GM18517 (cell line): ENCODE measurements around the gene ABI3BP.

Experiments used
- ATAC-seq: cut with Tn5 transposase; IDR thresholded peaks from one replicate; pipeline ENCODE4 v1.9.1; 2021; ENCODE audit warnings: mild to moderate bottlenecking, moderate library complexity; ENCODE audit not compliant: unreplicated experiment

Gene ABI3BP

GRCh38 chr3:100780071-100780622, 213.1 kb downstream of the ABI3BP start:
- ATAC-seq = no peak

GRCh38 chr3:100779480-100779879, 213.7 kb downstream of the ABI3BP start:
- ATAC-seq = no peak

GRCh38 chr3:100777271-100777670, 215.9 kb downstream of the ABI3BP start:
- no peak for ATAC-seq

GRCh38 chr3:100776746-100777145, 216.5 kb downstream of the ABI3BP start:
- no peak for ATAC-seq

- ATAC-seq = no peak
Measured at GRCh38 chr3:100776097-100776729, 217.0 kb downstream of the ABI3BP start.

- no peak for ATAC-seq
Measured at GRCh38 chr3:100775669-100776068, 217.6 kb downstream of the ABI3BP start.

GRCh38 chr3:100775226-100775625, 218.0 kb downstream of the ABI3BP start:
- no peak for ATAC-seq

GRCh38 chr3:100769693-100770092, 223.5 kb downstream of the ABI3BP start:
- ATAC-seq = no peak

- no peak for ATAC-seq
Measured at GRCh38 chr3:100766069-100766468, 227.2 kb downstream of the ABI3BP start.

- ATAC-seq = no peak
Measured at GRCh38 chr3:100765437-100765975, 227.7 kb downstream of the ABI3BP start.

- ATAC-seq = no peak
Measured at GRCh38 chr3:100761951-100762350, 231.3 kb downstream of the ABI3BP start.

GRCh38 chr3:100761211-100761942, 231.8 kb downstream of the ABI3BP start:
- no peak for ATAC-seq

GRCh38 chr3:100760377-100760776, 232.8 kb downstream of the ABI3BP start:
- ATAC-seq = no peak

GRCh38 chr3:100759950-100760349, 233.3 kb downstream of the ABI3BP start:
- ATAC-seq = no peak

GRCh38 chr3:100759159-100759558, 234.1 kb downstream of the ABI3BP start:
- no peak for ATAC-seq

- ATAC-seq = no peak
Measured at GRCh38 chr3:100756441-100756840, 236.8 kb downstream of the ABI3BP start.

- ATAC-seq = no peak
Measured at GRCh38 chr3:100754563-100755334, 238.5 kb downstream of the ABI3BP start.

GRCh38 chr3:100753846-100754245, 239.4 kb downstream of the ABI3BP start:
- ATAC-seq = no peak

GRCh38 chr3:100748967-100749366, 244.3 kb downstream of the ABI3BP start:
- ATAC-seq = no peak

- no peak for ATAC-seq
Measured at GRCh38 chr3:100748220-100748619, 245.0 kb downstream of the ABI3BP start.

GRCh38 chr3:100746092-100746491, 247.1 kb downstream of the ABI3BP start:
- ATAC-seq = no peak
